GM18517 (cell line): ENCODE data around the gene TMEM237.
"Not testable (repeated sequence)": the region's sequence is repeated elsewhere in the genome, so short reads cannot be mapped to it uniquely, and the experiment has no call there.

ENCODE experiments used
- ATAC-seq: cut with Tn5 transposase; IDR thresholded peaks from one replicate; pipeline ENCODE4 v1.9.1; 2021; ENCODE audit warnings: mild to moderate bottlenecking, moderate library complexity; ENCODE audit not compliant: unreplicated experiment

TMEM237 gene

GRCh38 chr2:201643216-201643890, at the start of gene TMEM237:
TSS of gene TMEM237 (minus strand) at chr2:201643503. CDS start at chr2:201643400, 103 bp downstream.
- ATAC-seq: peak; percentile 32

- no peak for ATAC-seq
Measured at GRCh38 chr2:201685156-201685555, 41.9 kb upstream of the TMEM237 start.

GRCh38 chr2:201680743-201681142, 37.4 kb upstream of the TMEM237 start:
- ATAC-seq: no peak

GRCh38 chr2:201678401-201678800, 35.1 kb upstream of the TMEM237 start:
- no peak for ATAC-seq

GRCh38 chr2:201675454-201675853, 32.2 kb upstream of the TMEM237 start:
- no peak for ATAC-seq

- no peak for ATAC-seq
Measured at GRCh38 chr2:201674794-201675193, 31.5 kb upstream of the TMEM237 start.

- no peak for ATAC-seq
Measured at GRCh38 chr2:201674298-201674697, 31.0 kb upstream of the TMEM237 start.

GRCh38 chr2:201673546-201673945, 30.2 kb upstream of the TMEM237 start:
- ATAC-seq: no peak

- not testable (repeated sequence) for ATAC-seq
Measured at GRCh38 chr2:201671205-201671604, 27.9 kb upstream of the TMEM237 start.

GRCh38 chr2:201669865-201670264, 26.6 kb upstream of the TMEM237 start:
- ATAC-seq: no peak

- ATAC-seq: no peak
Measured at GRCh38 chr2:201668402-201668910, 25.2 kb upstream of the TMEM237 start.

GRCh38 chr2:201664334-201664733, 21.0 kb upstream of the TMEM237 start:
- ATAC-seq: no peak

- ATAC-seq: no peak
Measured at GRCh38 chr2:201661366-201661765, 18.1 kb upstream of the TMEM237 start.

GRCh38 chr2:201660293-201660895, 17.1 kb upstream of the TMEM237 start:
- ATAC-seq: no peak

GRCh38 chr2:201656740-201657139, 13.4 kb upstream of the TMEM237 start:
- no peak for ATAC-seq

- ATAC-seq: no peak
Measured at GRCh38 chr2:201656102-201656501, 12.8 kb upstream of the TMEM237 start.

GRCh38 chr2:201654616-201655384, 11.5 kb upstream of the TMEM237 start:
- no peak for ATAC-seq

GRCh38 chr2:201653221-201653620, 9.9 kb upstream of the TMEM237 start:
- ATAC-seq: no peak

GRCh38 chr2:201649442-201649841, 6.1 kb upstream of the TMEM237 start:
- no peak for ATAC-seq

GRCh38 chr2:201647431-201647830, 4.1 kb upstream of the TMEM237 start:
- no peak for ATAC-seq

GRCh38 chr2:201644001-201644400, 698 bp upstream of the TMEM237 start:
- no peak for ATAC-seq
